IMR-90 (cell line): ENCODE results near the gene IRAK1. TPM values are rescaled to one million over a fixed set of nuclear protein-coding genes. Genes with fewer than 3 reads are reported as not detected.

ENCODE experiments used
- ATAC-seq: fragments of 200-7000 bp; cut with Tn5 transposase; 2 replicates; pipeline ENCODE4 v1.9.1; 2020; ENCODE audit warnings: low read depth, mild to moderate bottlenecking, moderate library complexity
- BruUV-seq: library from RNA; stranded (reverse); fragments of 400-500 nt; replicated peaks from 2 replicates; lab custom pipeline; 2021; lab: Mats Ljungman, UMichigan
- CTCF ChIA-PET: fragments of 300-600 bp; formaldehyde crosslinking; extraction: SDS; loops from one replicate; lab custom pipeline; 2021; ENCODE audit warnings: antibody characterized with exemption; lab: Yijun Ruan, JAX
- POLR2A ChIA-PET: fragments of 300-600 bp; sonication (Branson Sonifier 250); formaldehyde crosslinking; loops from one replicate; lab custom pipeline; 2022; ENCODE audit warnings: antibody characterized with exemption; ENCODE audit not compliant: unreplicated experiment; lab: Charles Lee
- DNase-seq: peaks from one replicate; pipeline ENCODE4 v3.0.0; 2013
- H2AFZ ChIP-seq: replicated peaks from 2 replicates; pipeline ENCODE3; 2013; ENCODE audit warnings: low read length, mild to moderate bottlenecking; ENCODE audit not compliant: poor library complexity
- H2AK5ac ChIP-seq: 2 replicates; pipeline ENCODE4 v1.6.1; 2013; ENCODE audit warnings: low read depth, low read length, inconsistent platforms
- H2AK9ac ChIP-seq: replicated peaks from 2 replicates; pipeline ENCODE3; 2013; ENCODE audit warnings: mild to moderate bottlenecking, low read depth, low read length, moderate library complexity; ENCODE audit not compliant: poor library complexity
- H2BK120ac ChIP-seq: 2 replicates; pipeline ENCODE4 v1.6.1; 2013; ENCODE audit warnings: low read depth, low read length, inconsistent platforms
- H2BK15ac ChIP-seq: 3 replicates; pipeline ENCODE4 v1.6.1; 2013; ENCODE audit warnings: low read depth, low read length, inconsistent platforms
- H2BK20ac ChIP-seq: 2 replicates; pipeline ENCODE4 v1.6.1; 2013; ENCODE audit warnings: low read depth, mild to moderate bottlenecking, inconsistent platforms, low read length, moderate library complexity
- H2BK5ac ChIP-seq: 2 replicates; pipeline ENCODE4 v1.6.1; 2013; ENCODE audit warnings: mild to moderate bottlenecking, low read depth, low read length, inconsistent platforms; ENCODE audit not compliant: poor library complexity, severe bottlenecking
- H3K14ac ChIP-seq: replicated peaks from 2 replicates; pipeline ENCODE4 v1.6.1; 2013; ENCODE audit warnings: low read depth, low read length, inconsistent platforms
- H3K18ac ChIP-seq: 2 replicates; pipeline ENCODE4 v1.6.1; 2013; ENCODE audit warnings: low read depth, low read length, control low read depth
- H3K23ac ChIP-seq: 2 replicates; pipeline ENCODE4 v1.6.1; 2013; ENCODE audit warnings: low read depth, low read length, inconsistent platforms
- H3K27ac ChIP-seq: 2 replicates; pipeline ENCODE4 v1.5.1; 2013; ENCODE audit warnings: mild to moderate bottlenecking, control low read depth, low read length; ENCODE audit not compliant: insufficient read depth
- H3K27me3 ChIP-seq: 2 replicates; pipeline ENCODE4 v1.6.1; 2013; ENCODE audit warnings: low read length; ENCODE audit not compliant: control insufficient read depth, insufficient read depth
- H3K36me3 ChIP-seq: 2 replicates; pipeline ENCODE4 v1.6.1; 2013; ENCODE audit warnings: low read length, mixed read lengths; ENCODE audit not compliant: control insufficient read depth, insufficient read depth
- H3K4ac ChIP-seq: 2 replicates; pipeline ENCODE4 v1.6.1; 2013; ENCODE audit warnings: low read depth, low read length, inconsistent platforms
- H3K4me1 ChIP-seq: 2 replicates; pipeline ENCODE4 v1.6.1; 2013; ENCODE audit warnings: low read length, mixed read lengths; ENCODE audit not compliant: control insufficient read depth, insufficient read depth
- H3K4me2 ChIP-seq: 2 replicates; pipeline ENCODE4 v1.6.1; 2013; ENCODE audit warnings: low read depth, mild to moderate bottlenecking, control low read depth, low read length, moderate library complexity
- H3K4me3 ChIP-seq: 2 replicates; pipeline ENCODE4 v1.5.1; 2013; ENCODE audit warnings: low read depth, mild to moderate bottlenecking, control low read depth, low read length, moderate library complexity; ENCODE audit not compliant: insufficient read depth
- H3K56ac ChIP-seq: 2 replicates; pipeline ENCODE4 v1.6.1; 2013; ENCODE audit warnings: low read length, inconsistent platforms; ENCODE audit not compliant: insufficient read depth; ENCODE audit errors: extremely low read depth
- H3K79me1 ChIP-seq, 2 experiments: 2 replicates each; pipeline ENCODE4 v1.6.1; 2013; ENCODE audit warnings: low read length in 2 of 2, inconsistent platforms in 1 of 2, low read depth in 1 of 2
- H3K9ac ChIP-seq: 2 replicates; pipeline ENCODE4 v1.6.1; 2013; ENCODE audit warnings: low read depth, low read length, control low read depth
- H3K9me1 ChIP-seq: 2 replicates; pipeline ENCODE4 v1.6.1; 2013; ENCODE audit warnings: low read length, inconsistent platforms; ENCODE audit not compliant: insufficient read depth
- H3K9me3 ChIP-seq: 2 replicates; pipeline ENCODE4 v1.6.1; 2013; ENCODE audit warnings: low read length; ENCODE audit not compliant: control insufficient read depth, insufficient read depth
- H4K20me1 ChIP-seq: 2 replicates; pipeline ENCODE4 v1.6.1; 2013; ENCODE audit warnings: low read length, inconsistent platforms; ENCODE audit not compliant: insufficient read depth
- H4K5ac ChIP-seq: 2 replicates; pipeline ENCODE4 v1.6.1; 2013; ENCODE audit warnings: mild to moderate bottlenecking, low read depth, low read length, control low read depth
- H4K8ac ChIP-seq, 2 experiments: 2 replicates each; pipeline ENCODE4 v1.6.1; 2013; ENCODE audit warnings: low read depth in 2 of 2, low read length in 2 of 2, control low read depth in 1 of 2, inconsistent platforms in 1 of 2
- H4K91ac ChIP-seq: 2 replicates; pipeline ENCODE4 v1.6.1; 2013; ENCODE audit warnings: low read depth, low read length, inconsistent platforms; ENCODE audit not compliant: insufficient read depth
- BHLHE40 ChIP-seq: fragments of 150-350 bp; IDR thresholded peaks from 2 replicates; pipeline ENCODE4 v1.6.1; 2016; ENCODE audit warnings: mild to moderate bottlenecking, low read depth, low read length
- CEBPB ChIP-seq: IDR thresholded peaks from 2 replicates; pipeline ENCODE4 v1.6.1; 2012; ENCODE audit warnings: low read depth, low read length, improper control_type of control experiment
- CHD1 ChIP-seq: IDR thresholded peaks from 2 replicates; pipeline ENCODE4 v1.6.1; 2012; ENCODE audit warnings: low read depth, low read length, improper control_type of control experiment
- CTCF ChIP-seq: conservative IDR thresholded peaks from 2 replicates; pipeline ENCODE4 v1.5.1; 2012; ENCODE audit warnings: mild to moderate bottlenecking, low read depth, low read length, improper control_type of control experiment
- ELK1 ChIP-seq: fragments of 150-350 bp; IDR thresholded peaks from 2 replicates; pipeline ENCODE4 v1.6.1; 2016; ENCODE audit warnings: low read depth, mild to moderate bottlenecking, low read length, moderate library complexity, borderline replicate concordance
- FOS ChIP-seq: fragments of 150-350 bp; IDR thresholded peaks from 2 replicates; pipeline ENCODE4 v1.6.1; 2016; ENCODE audit warnings: low read depth, low read length
- MAFK ChIP-seq: IDR thresholded peaks from 2 replicates; pipeline ENCODE4 v1.6.1; 2012; ENCODE audit warnings: low read depth, low read length, improper control_type of control experiment
- MAZ ChIP-seq: IDR thresholded peaks from 2 replicates; pipeline ENCODE4 v1.6.1; 2012; ENCODE audit warnings: low read depth, mild to moderate bottlenecking, low read length, improper control_type of control experiment, moderate library complexity, borderline replicate concordance
- MXI1 ChIP-seq: IDR thresholded peaks from 2 replicates; pipeline ENCODE4 v1.6.1; 2012; ENCODE audit warnings: low read depth, mild to moderate bottlenecking, low read length, moderate library complexity, borderline replicate concordance
- NFE2L2 ChIP-seq: fragments of 150-350 bp; IDR thresholded peaks from 2 replicates; pipeline ENCODE4 v1.6.1; 2016; ENCODE audit warnings: low read depth, mild to moderate bottlenecking, low read length
- POLR2A ChIP-seq: IDR thresholded peaks from 2 replicates; pipeline ENCODE4 v1.6.1; 2012; ENCODE audit warnings: mild to moderate bottlenecking, low read depth, low read length
- RAD21 ChIP-seq: IDR thresholded peaks from 2 replicates; pipeline ENCODE4 v1.6.1; 2012; ENCODE audit warnings: low read length, improper control_type of control experiment
- RCOR1 ChIP-seq: IDR thresholded peaks from 2 replicates; pipeline ENCODE4 v1.6.1; 2012; ENCODE audit warnings: mild to moderate bottlenecking, low read length, improper control_type of control experiment; ENCODE audit not compliant: insufficient replicate concordance
- RFX5 ChIP-seq: IDR thresholded peaks from 2 replicates; pipeline ENCODE4 v1.8.0; 2012; ENCODE audit warnings: low read depth, mild to moderate bottlenecking, low read length, moderate library complexity
- SMC3 ChIP-seq: fragments of 150-350 bp; IDR thresholded peaks from 2 replicates; pipeline ENCODE4 v1.6.1; 2016; ENCODE audit warnings: low read depth, mild to moderate bottlenecking, antibody characterized with exemption, low read length, moderate library complexity
- USF2 ChIP-seq: fragments of 150-350 bp; IDR thresholded peaks from 2 replicates; pipeline ENCODE4 v1.6.1; 2017; ENCODE audit warnings: mild to moderate bottlenecking, antibody characterized with exemption, low read length, low read depth
- WGBS, 2 experiments: methylation state at CpG; one replicate each; pipeline versions ENCODE4 v1.1.5 to v1.1.7; 2013; ENCODE audit warnings: missing lambda C conversion rate in 2 of 2; ENCODE audit not compliant: insufficient read length in 1 of 2; ENCODE audit errors: extremely low coverage in 2 of 2; 5-methylcytosine and 5-hydroxymethylcytosine counted together
- dilution Hi-C: fragments of 300-500 bp; cut with HindIII; formaldehyde crosslinking; loops from one replicate; pipeline ENCODE4 v1.14.3; 2018; ENCODE audit warnings: low sequenced_read_pairs; ENCODE audit not compliant: unreplicated experiment
- in situ Hi-C: fragments of 300-500 bp; cut with MboI; formaldehyde crosslinking; loops from 3 replicates; pipeline ENCODE4 v1.14.3; 2019; ENCODE audit warnings: low sequenced_read_pairs, inconsistent platforms, mixed read lengths
- intact Hi-C: fragments of 100-400 bp; cut with micrococcal nuclease; formaldehyde crosslinking; loops from 2 replicates; pipeline ENCODE4 v1.10.0; 2022
- polyA plus RNA-seq, 3 experiments: library from polyadenylated mRNA; depleted of rRNA; stranded (reverse); fragments of >200 nt; gene quantifications; 2 replicates each; pipeline ENCODE4 v1.2.3, GENCODE V29; 2012; ENCODE audit warnings: low replicate concordance in 1 of 3
- total RNA-seq: library from RNA; depleted of rRNA; stranded (reverse); fragments of >200 nt; gene quantifications from 2 replicates; pipeline ENCODE4 v1.2.3, GENCODE V29; 2012

Gene IRAK1
- total and polyA plus RNA-seq, 2 of the 4 experiments (the other 2 are of a cell fraction), result 33.3 to 50.2 TPM

GRCh38 chrX:154025230-154025629 lies 5.5 kb upstream of the IRAK1 start:
- Histone ChIP-seq H4K5ac (no peak overlapping the region), H2AFZ (no peak overlapping the region), H2BK120ac (no peak overlapping the region), H3K9ac (no peak overlapping the region), H3K9me1 (no peaks in the 10 kb centered on the region), H3K14ac (no peak overlapping the region), H3K27me3 (no peaks in the 10 kb centered on the region; the same call in 1 of the 2 replicates), H2BK20ac (no peak overlapping the region), H3K36me3 (peaks cover 11% of the 10 kb centered on the region), H2AK5ac (no peak overlapping the region), H2BK15ac (no peak overlapping the region), H3K4me3 (no peak overlapping the region), H3K9me3 (no peaks in the 10 kb centered on the region), H4K20me1 (no peaks in the 10 kb centered on the region), H2AK9ac (no peak overlapping the region), H3K79me1 (peaks cover 2 to 13% of the 10 kb centered on the region in 2 experiments; a peak in 3 of 4 replicates), H2BK5ac (no peak overlapping the region), H4K8ac (no peak overlapping the region), H4K91ac (no peak overlapping the region), H3K23ac (no peak overlapping the region), H3K18ac (no peak overlapping the region), H3K27ac (no peak overlapping the region), H3K4ac (no peak overlapping the region), H3K4me2 (no peak overlapping the region), H3K56ac (no peak overlapping the region), H3K4me1 (peaks cover 19% of the 10 kb centered on the region)
- WGBS, 2 experiments, result 64% methylated on average over 2 of the region's 8 CpGs; no CpG with 5 or more reads in 1 of the 2 experiments
- in situ Hi-C loops (no loop called here), intact Hi-C loops (no loop called here), dilution Hi-C loops (no loop called here)
- TF ChIP-seq MAFK (no peak), CEBPB (no peak), CHD1 (no peak), MXI1 (no peak), FOS (no peak), POLR2A (no peak), NFE2L2 (no peak), CTCF (no peak), RFX5 (no peak), MAZ (no peak), SMC3 (no peak), RCOR1 (no peak), USF2 (no peak), BHLHE40 (no peak), RAD21 (no peak), ELK1 (no peak)
- no peak for DNase-seq
- no TSS peak for BruUV-seq
- POLR2A ChIA-PET, result no interaction called here
- ATAC-seq, result no peak
- CTCF ChIA-PET, result interaction anchor here (1.4 kb wide), 1 partner anchor 21 kb away, joined by 3 read pairs; no protein-coding TSS in a partner anchor
